HUES64 (cell line): ENCODE results near the gene MCOLN2.
"Not testable (repeated sequence)": the region's sequence is repeated elsewhere in the genome, so short reads cannot be mapped to it uniquely, and the experiment has no call there.

Source experiments
- H3K27ac ChIP-seq: 2 replicates; pipeline ENCODE4 v1.7.0; 2013; ENCODE audit warnings: low read depth, low read length, inconsistent platforms
- H3K27me3 ChIP-seq: 2 replicates; pipeline ENCODE4 v1.6.1; 2013; ENCODE audit warnings: mild to moderate bottlenecking, low read length; ENCODE audit not compliant: insufficient read depth
- H3K36me3 ChIP-seq: 2 replicates; pipeline ENCODE4 v1.6.1; 2013; ENCODE audit warnings: mild to moderate bottlenecking, low read length; ENCODE audit not compliant: insufficient read depth
- H3K4me1 ChIP-seq: 2 replicates; pipeline ENCODE4 v1.6.1; 2013; ENCODE audit warnings: mild to moderate bottlenecking, low read length, moderate library complexity; ENCODE audit not compliant: insufficient read depth
- H3K4me3 ChIP-seq: 2 replicates; pipeline ENCODE4 v1.5.1; 2013; ENCODE audit warnings: mild to moderate bottlenecking, low read length, moderate library complexity
- H3K9ac ChIP-seq: 2 replicates; pipeline ENCODE4 v1.6.1; 2013; ENCODE audit warnings: mild to moderate bottlenecking, low read depth, low read length
- H3K9me3 ChIP-seq: 2 replicates; pipeline ENCODE4 v1.6.1; 2013; ENCODE audit warnings: low read depth, low read length; ENCODE audit not compliant: insufficient read depth
- WGBS: fragments of 150-250, 120-280 bp; methylation state at CpG from one replicate; pipeline ENCODE4 v1.1.7; 2013; ENCODE audit warnings: missing lambda C conversion rate; 5-methylcytosine and 5-hydroxymethylcytosine counted together

MCOLN2 gene

GRCh38 chr1:84918726-84919336 is 78.1 kb downstream of the MCOLN2 start:
- Histone ChIP-seq H3K27ac (no peak overlapping the region), H3K9me3 (no peaks in the 10 kb centered on the region), H3K27me3 (no peaks in the 10 kb centered on the region), H3K4me1 (no peaks in the 10 kb centered on the region), H3K36me3 (no peaks in the 10 kb centered on the region), H3K4me3 (no peak overlapping the region), H3K9ac (no peak overlapping the region)
- 89% methylated on average over 5 of the region's 5 CpGs for WGBS

GRCh38 chr1:84916897-84917296 is 80.0 kb downstream of the MCOLN2 start:
- Histone ChIP-seq H3K27me3 (no peaks in the 10 kb centered on the region), H3K36me3 (no peaks in the 10 kb centered on the region), H3K4me3 (no peak overlapping the region), H3K27ac (no peak overlapping the region), H3K4me1 (no peaks in the 10 kb centered on the region), H3K9me3 (no peaks in the 10 kb centered on the region), H3K9ac (no peak overlapping the region)
- WGBS, result 44% methylated on average over 4 of the region's 4 CpGs

- H3K27me3 ChIP-seq, result no peaks in the 10 kb centered on the region
- H3K4me3 ChIP-seq, result no peak overlapping the region
- no peaks in the 10 kb centered on the region for H3K9me3 ChIP-seq
- no peaks in the 10 kb centered on the region for H3K4me1 ChIP-seq
- no peak overlapping the region for H3K27ac ChIP-seq
- 85% methylated on average over 3 of the region's 4 CpGs for WGBS
- no peaks in the 10 kb centered on the region for H3K36me3 ChIP-seq
- H3K9ac ChIP-seq, result no peak overlapping the region
Observed at GRCh38 chr1:84913555-84913892, 83.4 kb downstream of the MCOLN2 start.

GRCh38 chr1:84912726-84913554 is 84.0 kb downstream of the MCOLN2 start:
- H3K27ac ChIP-seq, result no peak overlapping the region
- H3K9ac ChIP-seq, result no peak overlapping the region
- no peaks in the 10 kb centered on the region for H3K9me3 ChIP-seq
- H3K36me3 ChIP-seq, result no peaks in the 10 kb centered on the region
- H3K4me1 ChIP-seq, result peaks cover under 1% of the 10 kb centered on the region; the same call in 1 of the 2 replicates
- no peaks in the 10 kb centered on the region for H3K27me3 ChIP-seq
- no peak overlapping the region for H3K4me3 ChIP-seq
- whole genome bisulfite sequencing, result 96% methylated on average over 2 of the region's 3 CpGs

GRCh38 chr1:84908746-84909464 is 88.0 kb downstream of the MCOLN2 start:
- 92% methylated on average over 3 of the region's 4 CpGs for WGBS
- not testable (repeated sequence) for H3K27ac ChIP-seq

GRCh38 chr1:84907095-84907827 is 89.7 kb downstream of the MCOLN2 start:
- Histone ChIP-seq H3K4me1 (peaks cover 10% of the 10 kb centered on the region), H3K9me3 (no peaks in the 10 kb centered on the region), H3K27me3 (no peaks in the 10 kb centered on the region), H3K4me3 (no peak overlapping the region), H3K9ac (peak overlapping the region; percentile 5; the same call in 1 of the 2 replicates), H3K27ac (no peak overlapping the region), H3K36me3 (no peaks in the 10 kb centered on the region)
- WGBS, result 56% methylated on average over 6 of the region's 6 CpGs

More at GRCh38 chr1:84908746-84909464, 88.0 kb downstream of the MCOLN2 start:
- H3K9me3 ChIP-seq, H3K27me3 ChIP-seq, H3K4me3 ChIP-seq, H3K9ac ChIP-seq, H3K36me3 ChIP-seq: not testable (repeated sequence)
- peaks cover 10% of the 10 kb centered on the region for H3K4me1 ChIP-seq

- H3K9ac ChIP-seq, H3K9me3 ChIP-seq, H3K4me3 ChIP-seq, H3K27ac ChIP-seq, H3K4me1 ChIP-seq, H3K27me3 ChIP-seq, H3K36me3 ChIP-seq: not testable (repeated sequence)
- 93% methylated on average over 7 of the region's 7 CpGs for WGBS
Observed at GRCh38 chr1:84902727-84903126, 94.2 kb downstream of the MCOLN2 start.

GRCh38 chr1:84899969-84900368 is 96.9 kb downstream of the MCOLN2 start:
- WGBS, result no CpG with 5 or more reads among the region's 1 CpG
- no peak overlapping the region for H3K9ac ChIP-seq
- H3K36me3 ChIP-seq, result no peaks in the 10 kb centered on the region
- peaks cover 5% of the 10 kb centered on the region; the same call in 1 of the 2 replicates for H3K27me3 ChIP-seq
- no peak overlapping the region for H3K27ac ChIP-seq
- no peak overlapping the region for H3K4me3 ChIP-seq
- H3K4me1 ChIP-seq, result peaks cover 5% of the 10 kb centered on the region
- no peaks in the 10 kb centered on the region for H3K9me3 ChIP-seq

GRCh38 chr1:84896279-84896678 is 100.6 kb downstream of the MCOLN2 start:
- Histone ChIP-seq H3K36me3 (no peaks in the 10 kb centered on the region), H3K27ac (no peak overlapping the region), H3K9me3 (no peaks in the 10 kb centered on the region), H3K4me3 (no peak overlapping the region), H3K27me3 (peaks cover 37% of the 10 kb centered on the region), H3K4me1 (peaks cover 17% of the 10 kb centered on the region), H3K9ac (no peak overlapping the region)
- WGBS, result 94% methylated on average over 2 of the region's 2 CpGs

- under 1% methylated on average over 93 of the region's 93 CpGs for WGBS
- Histone ChIP-seq H3K27me3 (peaks cover 39% of the 10 kb centered on the region), H3K9me3 (no peaks in the 10 kb centered on the region), H3K4me3 (peak within 1 kb of the TSS; percentile 60), H3K36me3 (no peaks in the 10 kb centered on the region), H3K9ac (peak within 1 kb of the TSS; percentile 67), H3K4me1 (peaks cover 17% of the 10 kb centered on the region), H3K27ac (no peak within 1 kb of the TSS)
Observed at GRCh38 chr1:84892705-84893618, 104.0 kb downstream of the MCOLN2 start, which contains the start of gene LPAR3. TSS of gene LPAR3 (minus strand) at chr1:84893206. CDS start at chr1:84866120, 27,086 bp downstream.
